Rectal smooth muscle tissue (tissue), 1 donor: ENCODE results near the gene LRR1.
"Not testable (repeated sequence)": the region's sequence is repeated elsewhere in the genome, so short reads cannot be mapped to it uniquely, and the experiment has no call there.

Experiments
- H3K27ac ChIP-seq: one replicate; pipeline ENCODE4 v1.7.0; 2013; ENCODE audit warnings: low read depth, low read length, inconsistent platforms
- H3K27me3 ChIP-seq: one replicate; pipeline ENCODE4 v1.7.0; 2013; ENCODE audit warnings: low read length; ENCODE audit not compliant: control insufficient read depth, insufficient read depth
- H3K36me3 ChIP-seq: one replicate; pipeline ENCODE4 v1.7.0; 2013; ENCODE audit warnings: low read length; ENCODE audit not compliant: control insufficient read depth, insufficient read depth
- H3K4me1 ChIP-seq: one replicate; pipeline ENCODE4 v1.7.0; 2013; ENCODE audit warnings: low read length; ENCODE audit not compliant: control insufficient read depth, insufficient read depth
- H3K4me3 ChIP-seq: one replicate; pipeline ENCODE4 v1.7.0; 2013; ENCODE audit warnings: low read length
- H3K9ac ChIP-seq: one replicate; pipeline ENCODE4 v1.7.0; 2013; ENCODE audit warnings: low read length

LRR1 gene

DNA sequence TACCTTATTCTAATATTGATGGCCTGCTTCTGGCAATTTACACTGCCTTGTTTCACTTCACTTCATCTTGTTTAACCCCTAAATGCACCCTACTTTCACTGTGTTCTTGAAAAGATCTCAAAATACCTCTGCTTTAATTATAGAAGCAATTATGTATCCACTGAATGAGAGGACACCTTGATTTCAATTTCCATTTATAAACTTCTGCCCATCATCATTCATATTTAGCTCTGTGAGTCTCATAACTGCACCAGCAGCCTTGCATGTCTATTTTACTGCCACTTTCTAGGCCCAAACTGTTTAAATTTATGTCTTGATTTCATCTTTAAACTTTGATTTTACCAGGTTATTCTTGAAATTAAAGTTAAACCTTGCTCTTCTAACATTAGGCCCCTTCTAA, 43.4 kb downstream of the LRR1 start:
- peak overlapping the region; percentile 27 for H3K27ac ChIP-seq
- H3K4me1 ChIP-seq = no peaks in the 10 kb centered on the region
- H3K36me3 ChIP-seq = no peaks in the 10 kb centered on the region
- H3K27me3 ChIP-seq = no peaks in the 10 kb centered on the region
- no peak overlapping the region for H3K9ac ChIP-seq
- H3K4me3 ChIP-seq = no peak overlapping the region

DNA sequence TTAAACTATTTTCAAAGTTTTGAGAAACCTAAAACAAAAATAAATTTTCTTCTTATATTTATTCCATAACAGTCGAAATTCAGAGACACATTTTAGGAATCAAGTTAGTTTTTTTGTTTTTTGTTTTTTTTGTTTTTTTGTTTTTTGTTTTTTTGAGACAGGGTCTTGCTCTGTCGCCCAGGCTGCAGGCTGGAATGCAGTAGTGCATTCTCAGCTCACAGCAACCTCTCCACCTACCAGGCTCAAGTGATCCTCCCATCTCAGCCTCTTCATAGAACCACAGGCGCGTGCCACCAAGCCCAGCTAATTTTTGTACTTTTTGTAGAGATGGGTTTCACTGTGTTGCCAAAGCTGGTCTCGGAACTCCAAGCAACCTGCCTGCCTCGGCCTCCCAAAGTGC, 54.8 kb downstream of the LRR1 start:
- H3K4me3 ChIP-seq = no peak overlapping the region

DNA sequence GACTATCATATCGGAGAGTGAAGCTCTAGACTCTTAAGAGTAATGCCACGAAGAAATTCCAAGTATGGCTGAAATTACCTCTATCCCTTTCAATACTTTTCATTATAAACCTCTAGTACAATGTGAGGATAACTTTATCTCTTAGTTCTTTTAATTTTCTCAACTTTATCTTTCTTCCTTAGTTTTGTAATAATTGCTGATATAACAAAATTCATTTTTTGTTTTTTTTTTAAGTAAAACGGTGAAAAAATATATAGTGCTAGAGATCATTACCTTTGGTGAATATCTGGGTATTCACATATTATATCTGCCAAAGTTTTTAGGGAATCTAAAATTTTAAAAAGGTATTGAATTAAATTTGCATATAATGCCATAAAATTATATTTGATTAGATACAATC, 55.8 kb downstream of the LRR1 start:
- Histone ChIP-seq H3K27me3 (no peaks in the 10 kb centered on the region), H3K4me3 (no peak overlapping the region), H3K36me3 (no peaks in the 10 kb centered on the region), H3K27ac (no peak overlapping the region), H3K4me1 (no peaks in the 10 kb centered on the region), H3K9ac (no peak overlapping the region)

More for the DNA sequence above, 54.8 kb downstream of the LRR1 start:
- Histone ChIP-seq H3K27ac (no peak overlapping the region), H3K4me1 (no peaks in the 10 kb centered on the region), H3K36me3 (no peaks in the 10 kb centered on the region), H3K9ac (no peak overlapping the region), H3K27me3 (no peaks in the 10 kb centered on the region)

DNA sequence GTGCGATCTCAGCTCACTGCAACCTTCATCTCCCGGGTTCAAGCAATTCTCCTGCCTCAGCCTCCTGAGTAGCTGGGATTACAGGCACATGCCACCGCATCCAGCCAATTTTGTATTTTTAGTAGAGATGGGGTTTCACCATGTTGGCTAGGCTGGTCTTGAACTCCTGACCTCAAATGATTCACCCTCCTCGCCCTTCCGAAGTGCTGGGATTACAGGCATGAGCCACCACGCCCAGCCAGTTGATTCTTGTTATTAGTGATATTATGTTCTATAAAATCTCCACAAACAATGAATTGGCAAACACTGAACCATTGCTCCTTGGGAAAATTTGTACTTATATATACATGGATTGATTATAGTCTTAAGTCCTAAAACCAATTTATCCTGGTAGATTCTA, 58.8 kb downstream of the LRR1 start:
- not testable (repeated sequence) for H3K27ac ChIP-seq

DNA sequence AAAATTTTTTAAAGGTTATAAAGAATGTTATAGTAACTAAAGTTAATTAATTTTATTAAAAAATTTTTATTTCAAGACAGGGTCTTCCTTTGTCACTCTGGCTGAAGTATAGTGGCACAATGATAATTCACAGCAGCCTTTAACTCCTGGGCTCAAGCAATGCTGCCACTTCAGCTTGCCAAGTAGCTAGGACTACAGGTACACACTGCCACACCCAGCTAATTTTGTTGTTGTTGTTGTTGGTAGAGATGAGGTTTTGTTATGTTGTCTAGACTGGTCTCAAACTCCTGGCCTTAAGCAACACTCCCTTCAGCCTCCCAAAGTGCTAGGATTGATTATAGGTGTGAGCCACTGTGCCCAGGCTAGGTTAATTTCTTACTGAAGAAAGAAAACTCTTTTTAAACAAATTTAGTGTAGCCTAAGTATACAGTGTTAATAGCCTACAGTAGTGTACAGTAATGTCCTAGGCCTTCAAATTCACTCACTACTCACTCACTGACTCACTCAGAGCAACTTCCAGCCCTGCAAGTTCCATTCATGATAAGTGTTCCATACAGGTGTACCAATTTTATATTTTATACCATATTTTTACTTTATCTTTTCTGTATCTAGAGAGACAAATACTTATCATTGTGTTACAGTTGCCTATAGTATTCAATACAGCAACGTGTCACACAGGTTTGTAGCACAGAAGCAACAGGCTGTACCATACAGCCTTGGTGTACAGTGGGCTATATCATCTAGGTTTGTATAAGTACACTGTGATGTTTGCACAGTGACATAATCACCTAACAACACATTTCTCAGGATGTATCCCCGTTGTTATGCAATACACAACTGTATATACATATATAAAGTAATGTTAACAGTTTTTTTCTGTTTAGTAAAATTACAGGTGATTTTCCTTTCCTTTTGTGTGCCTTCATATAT, 61.1 kb downstream of the LRR1 start:
- no peaks in the 10 kb centered on the region for H3K27me3 ChIP-seq

More for the DNA sequence above, 58.8 kb downstream of the LRR1 start:
- not testable (repeated sequence) for H3K4me1 ChIP-seq, H3K27me3 ChIP-seq, H3K9ac ChIP-seq, H3K4me3 ChIP-seq, H3K36me3 ChIP-seq

More for the DNA sequence above, 61.1 kb downstream of the LRR1 start:
- Histone ChIP-seq H3K4me1 (no peaks in the 10 kb centered on the region), H3K27ac (no peak overlapping the region), H3K36me3 (no peaks in the 10 kb centered on the region), H3K9ac (no peak overlapping the region), H3K4me3 (no peak overlapping the region)
